IMR-90 (cell line): Measurements from ENCODE around the gene AP1S2. TPM values are rescaled to one million over a fixed set of nuclear protein-coding genes. Genes with fewer than 3 reads are reported as not detected.

ENCODE experiments used
- ATAC-seq: fragments of 200-7000 bp; cut with Tn5 transposase; 2 replicates; pipeline ENCODE4 v1.9.1; 2020; ENCODE audit warnings: low read depth, mild to moderate bottlenecking, moderate library complexity
- Bru-seq: library from RNA; stranded (reverse); fragments of 400-500 nt; gene quantifications from one replicate; lab custom pipeline; 2021; lab: Mats Ljungman, UMichigan
- BruChase-seq, 2 experiments: library from RNA; stranded (reverse); fragments of 400-500 nt; gene quantifications; one replicate each; lab custom pipeline; 2021; lab: Mats Ljungman, UMichigan
- BruUV-seq: library from RNA; stranded (reverse); fragments of 400-500 nt; replicated peaks from 2 replicates; lab custom pipeline; 2021; lab: Mats Ljungman, UMichigan
- CTCF ChIA-PET: fragments of 300-600 bp; formaldehyde crosslinking; extraction: SDS; loops from one replicate; lab custom pipeline; 2021; ENCODE audit warnings: antibody characterized with exemption; lab: Yijun Ruan, JAX
- POLR2A ChIA-PET: fragments of 300-600 bp; sonication (Branson Sonifier 250); formaldehyde crosslinking; loops from one replicate; lab custom pipeline; 2022; ENCODE audit warnings: antibody characterized with exemption; ENCODE audit not compliant: unreplicated experiment; lab: Charles Lee
- DNase-seq: peaks from one replicate; pipeline ENCODE4 v3.0.0; 2013
- H2AFZ ChIP-seq: replicated peaks from 2 replicates; pipeline ENCODE3; 2013; ENCODE audit warnings: low read length, mild to moderate bottlenecking; ENCODE audit not compliant: poor library complexity
- H2AK5ac ChIP-seq: 2 replicates; pipeline ENCODE4 v1.6.1; 2013; ENCODE audit warnings: low read depth, low read length, inconsistent platforms
- H2AK9ac ChIP-seq: replicated peaks from 2 replicates; pipeline ENCODE3; 2013; ENCODE audit warnings: mild to moderate bottlenecking, low read depth, low read length, moderate library complexity; ENCODE audit not compliant: poor library complexity
- H2BK120ac ChIP-seq: 2 replicates; pipeline ENCODE4 v1.6.1; 2013; ENCODE audit warnings: low read depth, low read length, inconsistent platforms
- H2BK15ac ChIP-seq: 3 replicates; pipeline ENCODE4 v1.6.1; 2013; ENCODE audit warnings: low read depth, low read length, inconsistent platforms
- H2BK20ac ChIP-seq: 2 replicates; pipeline ENCODE4 v1.6.1; 2013; ENCODE audit warnings: low read depth, mild to moderate bottlenecking, inconsistent platforms, low read length, moderate library complexity
- H2BK5ac ChIP-seq: 2 replicates; pipeline ENCODE4 v1.6.1; 2013; ENCODE audit warnings: mild to moderate bottlenecking, low read depth, low read length, inconsistent platforms; ENCODE audit not compliant: poor library complexity, severe bottlenecking
- H3K14ac ChIP-seq: replicated peaks from 2 replicates; pipeline ENCODE4 v1.6.1; 2013; ENCODE audit warnings: low read depth, low read length, inconsistent platforms
- H3K18ac ChIP-seq: 2 replicates; pipeline ENCODE4 v1.6.1; 2013; ENCODE audit warnings: low read depth, low read length, control low read depth
- H3K23ac ChIP-seq: 2 replicates; pipeline ENCODE4 v1.6.1; 2013; ENCODE audit warnings: low read depth, low read length, inconsistent platforms
- H3K27ac ChIP-seq: 2 replicates; pipeline ENCODE4 v1.5.1; 2013; ENCODE audit warnings: mild to moderate bottlenecking, control low read depth, low read length; ENCODE audit not compliant: insufficient read depth
- H3K27me3 ChIP-seq: 2 replicates; pipeline ENCODE4 v1.6.1; 2013; ENCODE audit warnings: low read length; ENCODE audit not compliant: control insufficient read depth, insufficient read depth
- H3K36me3 ChIP-seq: 2 replicates; pipeline ENCODE4 v1.6.1; 2013; ENCODE audit warnings: low read length, mixed read lengths; ENCODE audit not compliant: control insufficient read depth, insufficient read depth
- H3K4ac ChIP-seq: 2 replicates; pipeline ENCODE4 v1.6.1; 2013; ENCODE audit warnings: low read depth, low read length, inconsistent platforms
- H3K4me1 ChIP-seq: 2 replicates; pipeline ENCODE4 v1.6.1; 2013; ENCODE audit warnings: low read length, mixed read lengths; ENCODE audit not compliant: control insufficient read depth, insufficient read depth
- H3K4me2 ChIP-seq: 2 replicates; pipeline ENCODE4 v1.6.1; 2013; ENCODE audit warnings: low read depth, mild to moderate bottlenecking, control low read depth, low read length, moderate library complexity
- H3K4me3 ChIP-seq: 2 replicates; pipeline ENCODE4 v1.5.1; 2013; ENCODE audit warnings: low read depth, mild to moderate bottlenecking, control low read depth, low read length, moderate library complexity; ENCODE audit not compliant: insufficient read depth
- H3K56ac ChIP-seq: 2 replicates; pipeline ENCODE4 v1.6.1; 2013; ENCODE audit warnings: low read length, inconsistent platforms; ENCODE audit not compliant: insufficient read depth; ENCODE audit errors: extremely low read depth
- H3K79me1 ChIP-seq, 2 experiments: 2 replicates each; pipeline ENCODE4 v1.6.1; 2013; ENCODE audit warnings: low read length in 2 of 2, inconsistent platforms in 1 of 2, low read depth in 1 of 2
- H3K9ac ChIP-seq: 2 replicates; pipeline ENCODE4 v1.6.1; 2013; ENCODE audit warnings: low read depth, low read length, control low read depth
- H3K9me1 ChIP-seq: 2 replicates; pipeline ENCODE4 v1.6.1; 2013; ENCODE audit warnings: low read length, inconsistent platforms; ENCODE audit not compliant: insufficient read depth
- H3K9me3 ChIP-seq: 2 replicates; pipeline ENCODE4 v1.6.1; 2013; ENCODE audit warnings: low read length; ENCODE audit not compliant: control insufficient read depth, insufficient read depth
- H4K20me1 ChIP-seq: 2 replicates; pipeline ENCODE4 v1.6.1; 2013; ENCODE audit warnings: low read length, inconsistent platforms; ENCODE audit not compliant: insufficient read depth
- H4K5ac ChIP-seq: 2 replicates; pipeline ENCODE4 v1.6.1; 2013; ENCODE audit warnings: mild to moderate bottlenecking, low read depth, low read length, control low read depth
- H4K8ac ChIP-seq, 2 experiments: 2 replicates each; pipeline ENCODE4 v1.6.1; 2013; ENCODE audit warnings: low read depth in 2 of 2, low read length in 2 of 2, control low read depth in 1 of 2, inconsistent platforms in 1 of 2
- H4K91ac ChIP-seq: 2 replicates; pipeline ENCODE4 v1.6.1; 2013; ENCODE audit warnings: low read depth, low read length, inconsistent platforms; ENCODE audit not compliant: insufficient read depth
- BHLHE40 ChIP-seq: fragments of 150-350 bp; IDR thresholded peaks from 2 replicates; pipeline ENCODE4 v1.6.1; 2016; ENCODE audit warnings: mild to moderate bottlenecking, low read depth, low read length
- CEBPB ChIP-seq: IDR thresholded peaks from 2 replicates; pipeline ENCODE4 v1.6.1; 2012; ENCODE audit warnings: low read depth, low read length, improper control_type of control experiment
- CHD1 ChIP-seq: IDR thresholded peaks from 2 replicates; pipeline ENCODE4 v1.6.1; 2012; ENCODE audit warnings: low read depth, low read length, improper control_type of control experiment
- FOS ChIP-seq: fragments of 150-350 bp; IDR thresholded peaks from 2 replicates; pipeline ENCODE4 v1.6.1; 2016; ENCODE audit warnings: low read depth, low read length
- MAFK ChIP-seq: IDR thresholded peaks from 2 replicates; pipeline ENCODE4 v1.6.1; 2012; ENCODE audit warnings: low read depth, low read length, improper control_type of control experiment
- MXI1 ChIP-seq: IDR thresholded peaks from 2 replicates; pipeline ENCODE4 v1.6.1; 2012; ENCODE audit warnings: low read depth, mild to moderate bottlenecking, low read length, moderate library complexity, borderline replicate concordance
- NFE2L2 ChIP-seq: fragments of 150-350 bp; IDR thresholded peaks from 2 replicates; pipeline ENCODE4 v1.6.1; 2016; ENCODE audit warnings: low read depth, mild to moderate bottlenecking, low read length
- POLR2A ChIP-seq: IDR thresholded peaks from 2 replicates; pipeline ENCODE4 v1.6.1; 2012; ENCODE audit warnings: mild to moderate bottlenecking, low read depth, low read length
- RAD21 ChIP-seq: IDR thresholded peaks from 2 replicates; pipeline ENCODE4 v1.6.1; 2012; ENCODE audit warnings: low read length, improper control_type of control experiment
- RCOR1 ChIP-seq: IDR thresholded peaks from 2 replicates; pipeline ENCODE4 v1.6.1; 2012; ENCODE audit warnings: mild to moderate bottlenecking, low read length, improper control_type of control experiment; ENCODE audit not compliant: insufficient replicate concordance
- RFX5 ChIP-seq: IDR thresholded peaks from 2 replicates; pipeline ENCODE4 v1.8.0; 2012; ENCODE audit warnings: low read depth, mild to moderate bottlenecking, low read length, moderate library complexity
- WGBS, 2 experiments: methylation state at CpG; one replicate each; pipeline versions ENCODE4 v1.1.5 to v1.1.7; 2013; ENCODE audit warnings: missing lambda C conversion rate in 2 of 2; ENCODE audit not compliant: insufficient read length in 1 of 2; ENCODE audit errors: extremely low coverage in 2 of 2; 5-methylcytosine and 5-hydroxymethylcytosine counted together
- dilution Hi-C: fragments of 300-500 bp; cut with HindIII; formaldehyde crosslinking; loops from one replicate; pipeline ENCODE4 v1.14.3; 2018; ENCODE audit warnings: low sequenced_read_pairs; ENCODE audit not compliant: unreplicated experiment
- in situ Hi-C: fragments of 300-500 bp; cut with MboI; formaldehyde crosslinking; loops from 3 replicates; pipeline ENCODE4 v1.14.3; 2019; ENCODE audit warnings: low sequenced_read_pairs, inconsistent platforms, mixed read lengths
- intact Hi-C: fragments of 100-400 bp; cut with micrococcal nuclease; formaldehyde crosslinking; loops from 2 replicates; pipeline ENCODE4 v1.10.0; 2022
- long read RNA-seq: library from polyadenylated mRNA; unstranded; transcript quantifications from one replicate; pipeline ENCODE4 v2.0.0, GENCODE V29; 2021; ENCODE audit not compliant: unreplicated experiment
- polyA plus RNA-seq, 3 experiments: library from polyadenylated mRNA; depleted of rRNA; stranded (reverse); fragments of >200 nt; gene quantifications; 2 replicates each; pipeline ENCODE4 v1.2.3, GENCODE V29; 2012; ENCODE audit warnings: low replicate concordance in 1 of 3
- total RNA-seq: library from RNA; depleted of rRNA; stranded (reverse); fragments of >200 nt; gene quantifications from 2 replicates; pipeline ENCODE4 v1.2.3, GENCODE V29; 2012; rRNA removed
- TF ChIP-seq, protein P1 (sequence below): conservative IDR thresholded peaks from 2 replicates; pipeline ENCODE4 v1.5.1; 2012; ENCODE audit warnings: mild to moderate bottlenecking, low read depth, low read length, improper control_type of control experiment
- TF ChIP-seq, protein P2 (sequence below): fragments of 150-350 bp; IDR thresholded peaks from 2 replicates; pipeline ENCODE4 v1.6.1; 2016; ENCODE audit warnings: low read depth, mild to moderate bottlenecking, low read length, moderate library complexity, borderline replicate concordance

Gene AP1S2
- total RNA-seq, result 28.3 and 117 TPM in 2 replicates
- polyA plus RNA-seq (2012; rRNA removed), result 34.0 and 46.5 TPM in 2 replicates
- 7.5 and 13.6 TPM in 2 replicates for polyA plus RNA-seq (2012; cell fraction: cytosol; rRNA removed)
- 3.2 and 16.1 TPM in 2 replicates for polyA plus RNA-seq (2012; cell fraction: nucleus; rRNA removed; ENCODE audit: low replicate concordance)
- percentile 63 among the genes with signal in this experiment for Bru-seq, nascent RNA
- percentile 69 among the genes with signal in this experiment for BruChase-seq, experiment 1, labeled RNA remaining after a 6-hour chase
- percentile 76 among the genes with signal in this experiment for BruChase-seq, experiment 2, labeled RNA remaining after a 2-hour chase
- long read RNA-seq, transcript AP1S2-201 (5 exons, 2,237 nt), result major isoform, 61 of 86 reads
- long read RNA-seq, partial matches to known transcripts, result 5 of 86 reads
- long read RNA-seq, other reads (novel, unspliced or antisense), result 20 of 86 reads

DNA sequence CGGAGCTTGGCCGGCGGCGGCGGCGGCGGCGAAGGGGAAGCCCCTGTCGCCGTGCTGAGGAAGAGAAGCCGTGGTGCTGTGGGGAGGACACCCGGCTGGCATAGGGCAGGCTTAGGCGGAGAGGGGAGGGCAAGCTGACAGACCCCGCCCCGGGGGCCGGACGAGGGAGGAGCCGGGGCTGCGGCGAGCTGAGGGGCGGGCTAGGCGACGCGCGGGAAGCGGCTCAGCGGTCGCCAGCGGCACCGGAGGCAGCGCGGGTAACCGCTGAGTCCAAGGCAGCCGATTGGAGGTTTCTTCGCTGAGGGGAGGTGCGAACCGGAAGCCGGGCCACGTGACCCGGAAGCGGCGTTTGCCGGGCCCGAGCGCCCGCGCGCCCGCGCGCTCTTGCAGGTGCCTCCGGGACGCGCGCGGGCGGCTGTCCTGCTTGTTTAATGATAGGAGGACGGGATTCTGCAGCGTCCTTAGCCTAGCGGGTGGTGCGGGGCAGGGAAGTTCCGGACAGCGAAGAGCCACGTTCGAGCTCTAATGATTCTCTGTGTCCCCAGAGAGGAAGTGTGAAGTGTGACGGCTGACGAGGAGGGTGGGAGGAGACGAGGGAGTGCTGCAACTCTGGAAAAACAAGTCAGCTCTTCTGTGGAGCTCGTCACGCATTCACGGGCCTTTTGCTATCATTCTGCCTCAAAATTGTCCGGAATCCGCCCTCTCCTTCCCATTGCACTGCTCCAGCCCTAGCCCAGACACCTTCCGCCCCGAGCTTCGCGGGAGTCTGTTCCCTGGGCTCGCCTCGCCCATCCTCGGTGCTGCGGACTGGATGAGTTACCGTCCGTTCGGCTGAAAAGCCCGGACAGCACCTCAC lies at the start of gene AP1S2:
Gene AP1S2, minus strand, starts transcription at position 102 of the 856 bp plus-strand sequence. CDS start 2,289 bp downstream, outside the sequence.
- H4K5ac ChIP-seq, result peak within 1 kb of the TSS; percentile 10
- intact Hi-C loops, result loop anchor here (2.0 to 10.0 kb wide), 4 partner anchors 64 to 807 kb away; partner anchors contain the start of gene ZRSR2
- no peaks in the 10 kb centered on the region for H3K9me3 ChIP-seq
- peak within 1 kb of the TSS; percentile 30; the same call in 1 of the 2 replicates for H2BK120ac ChIP-seq
- in situ Hi-C loops, result no loop called here
- H3K9ac ChIP-seq, result peak within 1 kb of the TSS; percentile 71
- no peaks in the 10 kb centered on the region for H4K20me1 ChIP-seq
- H3K36me3 ChIP-seq, result no peaks in the 10 kb centered on the region
- no peak within 1 kb of the TSS for H2BK20ac ChIP-seq
- H3K4me3 ChIP-seq, result peak within 1 kb of the TSS; percentile 60
- peak within 1 kb of the TSS; percentile 8; the same call in 1 of the 2 replicates for H3K56ac ChIP-seq
- H2BK5ac ChIP-seq, result peak within 1 kb of the TSS; percentile 28
- H2AK5ac ChIP-seq, result no peak within 1 kb of the TSS; the same call in 1 of the 2 replicates
- ATAC-seq (peak; percentile 99), DNase-seq (peak; percentile 92)
- no peaks in the 10 kb centered on the region for H3K9me1 ChIP-seq
- no peak within 1 kb of the TSS for H2BK15ac ChIP-seq
- peak within 1 kb of the TSS; percentile 96 for H3K23ac ChIP-seq
- H3K27ac ChIP-seq, result peak within 1 kb of the TSS; percentile 32
- 0 out of 2 replicates have a peak within 1 kb of the TSS, but pooled peaks have one; percentile 47 for H3K18ac ChIP-seq
- H3K14ac ChIP-seq, result peak within 1 kb of the TSS; percentile 77
- H3K79me1 ChIP-seq, result peaks cover 0 to 9% of the 10 kb centered on the region in 2 experiments; a peak in 2 of 4 replicates
- peak within 1 kb of the TSS; percentile 96 for H3K4me2 ChIP-seq
- dilution Hi-C loops, result no loop called here
- H4K8ac ChIP-seq, result peak within 1 kb of the TSS; percentile 35 to 46; a peak in 3 of 4 replicates
- WGBS, 2 experiments, result 2% methylated on average over 58 of the region's 85 CpGs; no CpG with 5 or more reads in 1 of the 2 experiments
- BruUV-seq, result no TSS peak
- peak within 1 kb of the TSS; percentile 24; the same call in 1 of the 2 replicates for H4K91ac ChIP-seq
- ChIA-PET CTCF (no interaction called here), POLR2A (no interaction called here)
- H3K4me1 ChIP-seq, result no peaks in the 10 kb centered on the region
- H2AFZ ChIP-seq, result peak within 1 kb of the TSS; percentile 91
- H3K4ac ChIP-seq, result peak within 1 kb of the TSS; percentile 54
- H2AK9ac ChIP-seq, result peak within 1 kb of the TSS; percentile 77
- H3K27me3 ChIP-seq, result peaks cover 4% of the 10 kb centered on the region; the same call in 1 of the 2 replicates
- TF ChIP-seq, protein P1, sequence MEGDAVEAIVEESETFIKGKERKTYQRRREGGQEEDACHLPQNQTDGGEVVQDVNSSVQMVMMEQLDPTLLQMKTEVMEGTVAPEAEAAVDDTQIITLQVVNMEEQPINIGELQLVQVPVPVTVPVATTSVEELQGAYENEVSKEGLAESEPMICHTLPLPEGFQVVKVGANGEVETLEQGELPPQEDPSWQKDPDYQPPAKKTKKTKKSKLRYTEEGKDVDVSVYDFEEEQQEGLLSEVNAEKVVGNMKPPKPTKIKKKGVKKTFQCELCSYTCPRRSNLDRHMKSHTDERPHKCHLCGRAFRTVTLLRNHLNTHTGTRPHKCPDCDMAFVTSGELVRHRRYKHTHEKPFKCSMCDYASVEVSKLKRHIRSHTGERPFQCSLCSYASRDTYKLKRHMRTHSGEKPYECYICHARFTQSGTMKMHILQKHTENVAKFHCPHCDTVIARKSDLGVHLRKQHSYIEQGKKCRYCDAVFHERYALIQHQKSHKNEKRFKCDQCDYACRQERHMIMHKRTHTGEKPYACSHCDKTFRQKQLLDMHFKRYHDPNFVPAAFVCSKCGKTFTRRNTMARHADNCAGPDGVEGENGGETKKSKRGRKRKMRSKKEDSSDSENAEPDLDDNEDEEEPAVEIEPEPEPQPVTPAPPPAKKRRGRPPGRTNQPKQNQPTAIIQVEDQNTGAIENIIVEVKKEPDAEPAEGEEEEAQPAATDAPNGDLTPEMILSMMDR, result no peak
- TF ChIP-seq RCOR1 (no peak), CEBPB (0 out of 2 replicates have a peak, but pooled peaks have one; percentile 6), RFX5 (peak; percentile 78), BHLHE40 (peak; percentile 68), FOS (no peak), MAFK (no peak), NFE2L2 (no peak), CHD1 (no peak), POLR2A (no peak), MXI1 (no peak), RAD21 (no peak)
- TF ChIP-seq, protein P2, sequence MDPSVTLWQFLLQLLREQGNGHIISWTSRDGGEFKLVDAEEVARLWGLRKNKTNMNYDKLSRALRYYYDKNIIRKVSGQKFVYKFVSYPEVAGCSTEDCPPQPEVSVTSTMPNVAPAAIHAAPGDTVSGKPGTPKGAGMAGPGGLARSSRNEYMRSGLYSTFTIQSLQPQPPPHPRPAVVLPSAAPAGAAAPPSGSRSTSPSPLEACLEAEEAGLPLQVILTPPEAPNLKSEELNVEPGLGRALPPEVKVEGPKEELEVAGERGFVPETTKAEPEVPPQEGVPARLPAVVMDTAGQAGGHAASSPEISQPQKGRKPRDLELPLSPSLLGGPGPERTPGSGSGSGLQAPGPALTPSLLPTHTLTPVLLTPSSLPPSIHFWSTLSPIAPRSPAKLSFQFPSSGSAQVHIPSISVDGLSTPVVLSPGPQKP, result no peak
